Measurements from ENCODE around the gene SCTR. TPM values are rescaled to one million over a fixed set of nuclear protein-coding genes. Genes with fewer than 3 reads are reported as not detected.

The SCTR gene
- total RNA-seq, 4 donors from 2014 or later, result 0.81 TPM; not detected in 3

GRCh38 chr2:119485336-119486110, 38.8 kb downstream of the SCTR start:
- ATAC-seq, result no peak
- Histone ChIP-seq H3K4me3 (no peak overlapping the region), H3K36me3 (no peaks in the 10 kb centered on the region), H3K27me3 (no peaks in the 10 kb centered on the region), H3K9me3 (no peaks in the 10 kb centered on the region), H3K4me1 (peaks cover 0 to 6% (median 0%) of the 10 kb centered on the region in 3 donors), H3K27ac (no peak overlapping the region)
- TF ChIP-seq POLR2AphosphoS5 (IDR thresholded peaks at IDR 0.05) (no peak), CTCF (IDR thresholded peaks at IDR 0.05) (no peak), POLR2A (IDR thresholded peaks at IDR 0.05) (no peak), EP300 (IDR thresholded peaks at IDR 0.05) (no peak)
- 69 to 74% methylated on average over 10 to 11 of the region's 12 CpGs for WGBS, 2 donors (ENCODE audit: low coverage in 1 of 2)

GRCh38 chr2:119484834-119485233, 39.4 kb downstream of the SCTR start:
- ATAC-seq, result no peak
- H3K4me3 ChIP-seq, result no peak overlapping the region
- no peaks in the 10 kb centered on the region for H3K36me3 ChIP-seq
- no peak overlapping the region for H3K27ac ChIP-seq
- WGBS, 2 donors (ENCODE audit: low coverage in 1 of 2), result 43% methylated on average over 4 of the region's 6 CpGs; no CpG with 5 or more reads in 1 of the 2 donors
- H3K9me3 ChIP-seq, result no peaks in the 10 kb centered on the region
- no peaks in the 10 kb centered on the region for H3K27me3 ChIP-seq
- H3K4me1 ChIP-seq, result peaks cover 0 to 6% (median 0%) of the 10 kb centered on the region in 3 donors
- TF ChIP-seq POLR2AphosphoS5 (IDR thresholded peaks at IDR 0.05) (no peak), CTCF (IDR thresholded peaks at IDR 0.05) (no peak), POLR2A (IDR thresholded peaks at IDR 0.05) (no peak)

- TF ChIP-seq POLR2A (IDR thresholded peaks at IDR 0.05) (no peak), CTCF (IDR thresholded peaks at IDR 0.05) (no peak), EP300 (IDR thresholded peaks at IDR 0.05) (no peak), POLR2AphosphoS5 (IDR thresholded peaks at IDR 0.05) (no peak)
- no peak for ATAC-seq
- Histone ChIP-seq H3K27me3 (no peaks in the 10 kb centered on the region), H3K4me1 (peaks cover 0 to 6% (median 0%) of the 10 kb centered on the region in 3 donors), H3K9me3 (no peaks in the 10 kb centered on the region), H3K27ac (no peak overlapping the region), H3K36me3 (no peaks in the 10 kb centered on the region), H3K4me3 (no peak overlapping the region)
- 80 to 85% methylated on average over 1 to 4 of the region's 11 CpGs for WGBS, 2 donors (ENCODE audit: low coverage in 1 of 2)
Measured at GRCh38 chr2:119483896-119484718, 40.2 kb downstream of the SCTR start.

- Histone ChIP-seq H3K4me1 (peaks cover 0 to 6% (median 0%) of the 10 kb centered on the region in 3 donors), H3K9me3 (no peaks in the 10 kb centered on the region), H3K27me3 (no peaks in the 10 kb centered on the region), H3K4me3 (no peak overlapping the region), H3K36me3 (no peaks in the 10 kb centered on the region), H3K27ac (no peak overlapping the region)
- ATAC-seq, result no peak
- no peak for TF ChIP-seq EP300 (IDR thresholded peaks at IDR 0.05)
- 89 to 100% methylated on average over 2 to 3 of the region's 5 CpGs for WGBS, 2 donors (ENCODE audit: low coverage in 1 of 2)
Measured at GRCh38 chr2:119483395-119483753, 40.9 kb downstream of the SCTR start.

GRCh38 chr2:119482481-119483394, 41.5 kb downstream of the SCTR start:
- Histone ChIP-seq H3K27me3 (peaks cover 6% of the 10 kb centered on the region), H3K4me1 (peaks cover 0 to 6% (median 0%) of the 10 kb centered on the region in 3 donors), H3K36me3 (no peaks in the 10 kb centered on the region), H3K27ac (no peak overlapping the region), H3K4me3 (no peak overlapping the region), H3K9me3 (no peaks in the 10 kb centered on the region)
- 60% methylated on average over 2 of the region's 20 CpGs; no CpG with 5 or more reads in 1 of the 2 donors for WGBS, 2 donors (ENCODE audit: low coverage in 1 of 2)
- TF ChIP-seq POLR2AphosphoS5 (IDR thresholded peaks at IDR 0.05) (no peak), CTCF (IDR thresholded peaks at IDR 0.05) (no peak), POLR2A (IDR thresholded peaks at IDR 0.05) (no peak), EP300 (IDR thresholded peaks at IDR 0.05) (no peak)
- peak; percentile 15 for ATAC-seq
